Fibroblast of the aortic adventitia (primary cell): ENCODE measurements around the gene ZNF212. TPM values are rescaled to one million over a fixed set of nuclear protein-coding genes. Genes with fewer than 3 reads are reported as not detected.
"Not testable (repeated sequence)": the region's sequence is repeated elsewhere in the genome, so short reads cannot be mapped to it uniquely, and the experiment has no call there.

Experiments used
- DNase-seq: peaks from one replicate; pipeline ENCODE4 v3.0.0-alpha.2; 2010; ENCODE audit warnings: low read depth
- H3K4me3 ChIP-seq: 2 replicates; pipeline ENCODE4 v1.5.1; 2011; ENCODE audit warnings: low read depth, mild to moderate bottlenecking, control low read depth, low read length, moderate library complexity
- total RNA-seq: library from RNA; depleted of rRNA; stranded (reverse); fragments of >200 nt; gene quantifications from 2 replicates; pipeline ENCODE4 v1.2.3, GENCODE V29; 2012; ENCODE audit warnings: low replicate concordance
- TF ChIP-seq, protein P1 (sequence below): IDR thresholded peaks from 2 replicates; pipeline ENCODE4 v1.5.1; 2011; ENCODE audit warnings: mild to moderate bottlenecking, low read length, control low read depth, inconsistent platforms; ENCODE audit not compliant: insufficient read depth

The ZNF212 gene
- total RNA-seq, 1 donor: 5.6 TPM

- no peak for DNase-seq
- TF ChIP-seq, protein P1, sequence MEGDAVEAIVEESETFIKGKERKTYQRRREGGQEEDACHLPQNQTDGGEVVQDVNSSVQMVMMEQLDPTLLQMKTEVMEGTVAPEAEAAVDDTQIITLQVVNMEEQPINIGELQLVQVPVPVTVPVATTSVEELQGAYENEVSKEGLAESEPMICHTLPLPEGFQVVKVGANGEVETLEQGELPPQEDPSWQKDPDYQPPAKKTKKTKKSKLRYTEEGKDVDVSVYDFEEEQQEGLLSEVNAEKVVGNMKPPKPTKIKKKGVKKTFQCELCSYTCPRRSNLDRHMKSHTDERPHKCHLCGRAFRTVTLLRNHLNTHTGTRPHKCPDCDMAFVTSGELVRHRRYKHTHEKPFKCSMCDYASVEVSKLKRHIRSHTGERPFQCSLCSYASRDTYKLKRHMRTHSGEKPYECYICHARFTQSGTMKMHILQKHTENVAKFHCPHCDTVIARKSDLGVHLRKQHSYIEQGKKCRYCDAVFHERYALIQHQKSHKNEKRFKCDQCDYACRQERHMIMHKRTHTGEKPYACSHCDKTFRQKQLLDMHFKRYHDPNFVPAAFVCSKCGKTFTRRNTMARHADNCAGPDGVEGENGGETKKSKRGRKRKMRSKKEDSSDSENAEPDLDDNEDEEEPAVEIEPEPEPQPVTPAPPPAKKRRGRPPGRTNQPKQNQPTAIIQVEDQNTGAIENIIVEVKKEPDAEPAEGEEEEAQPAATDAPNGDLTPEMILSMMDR: no peak
- H3K4me3 ChIP-seq: peak overlapping the region; percentile 92
Observed at GRCh38 chr7:149240637-149241036, 1.2 kb downstream of the ZNF212 start.

- DNase-seq: no peak
- TF ChIP-seq, protein P1: no peak
- H3K4me3 ChIP-seq: no peak overlapping the region
Observed at GRCh38 chr7:149241696-149242095, 2.2 kb downstream of the ZNF212 start.

DNA sequence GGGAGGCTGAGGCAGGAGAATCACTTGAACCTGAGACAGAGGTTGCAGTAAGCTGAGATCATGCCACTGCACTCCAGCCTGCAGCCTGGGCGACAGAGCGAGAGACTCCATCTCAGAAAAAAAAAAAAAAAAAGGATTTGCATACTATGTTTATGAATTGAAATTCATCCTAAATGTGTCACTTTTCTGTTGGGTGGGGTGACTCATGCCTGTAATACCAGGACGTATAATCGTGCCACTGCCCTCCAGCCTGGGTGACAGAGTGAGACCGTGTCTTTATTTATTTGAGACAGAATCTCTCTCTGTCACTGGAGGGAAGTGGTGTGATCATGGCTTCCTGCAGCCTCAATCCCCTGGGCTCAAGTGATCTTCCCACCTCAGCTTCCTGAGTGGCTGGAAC, 5.8 kb downstream of the ZNF212 start:
- TF ChIP-seq, protein P1: no peak
- no peak for DNase-seq
- no peak overlapping the region for H3K4me3 ChIP-seq

GRCh38 chr7:149245744-149246143, 6.3 kb downstream of the ZNF212 start:
- H3K4me3 ChIP-seq: no peak overlapping the region
- DNase-seq: no peak
- TF ChIP-seq, protein P1: no peak

DNA sequence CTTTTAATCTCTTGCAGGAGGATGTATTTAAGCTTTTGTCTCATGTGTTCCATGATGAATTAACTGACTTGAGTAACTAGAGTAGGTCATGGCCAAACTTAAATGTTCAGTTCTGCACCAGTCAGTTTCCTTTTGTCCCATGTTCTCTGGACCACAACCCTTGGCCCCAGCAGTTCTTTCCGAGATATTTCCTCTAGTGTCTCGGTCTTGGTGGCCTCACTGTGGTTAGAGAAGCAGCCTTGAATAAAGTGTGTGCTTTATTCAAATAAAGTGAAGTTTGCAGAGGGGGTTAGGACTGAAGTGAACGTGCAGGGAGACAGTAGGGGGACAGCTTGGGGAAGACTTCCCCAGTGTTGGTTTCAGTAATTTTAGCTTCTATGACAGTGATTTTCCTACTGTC, 9.3 kb downstream of the ZNF212 start:
- no peak overlapping the region for H3K4me3 ChIP-seq
- TF ChIP-seq, protein P1: no peak
- DNase-seq: no peak

GRCh38 chr7:149250151-149250550, 10.7 kb downstream of the ZNF212 start:
- DNase-seq: not testable (repeated sequence)

DNA sequence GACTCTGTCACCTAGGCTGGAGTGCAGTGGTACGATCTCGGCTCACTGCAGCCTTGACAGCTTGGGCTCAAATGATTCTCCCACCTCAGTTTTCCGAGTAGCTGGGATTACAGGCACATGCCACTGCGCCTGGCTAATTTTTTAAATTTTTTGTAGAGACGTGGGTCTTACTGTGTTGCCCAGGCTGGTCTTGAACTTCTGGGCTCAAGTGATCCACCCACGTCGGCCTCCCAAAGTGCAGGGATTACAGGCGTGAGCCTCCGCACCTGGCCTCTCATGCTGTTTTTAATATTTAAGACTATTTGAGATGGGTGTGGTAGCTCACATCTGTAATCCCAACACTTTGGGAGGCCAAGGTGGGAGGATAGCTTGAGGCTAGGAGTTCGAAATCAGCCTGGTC, 12.1 kb downstream of the ZNF212 start:
- not testable (repeated sequence) for DNase-seq, H3K4me3 ChIP-seq

More at GRCh38 chr7:149250151-149250550, 10.7 kb downstream of the ZNF212 start:
- not testable (repeated sequence) for H3K4me3 ChIP-seq

GRCh38 chr7:149252378-149252777, 12.9 kb downstream of the ZNF212 start:
- no peak overlapping the region for H3K4me3 ChIP-seq
- TF ChIP-seq, protein P1: no peak
- DNase-seq: no peak
